Renal pelvis (tissue), 4 donors: ENCODE results near the gene ALG13. TPM values are rescaled to one million over a fixed set of nuclear protein-coding genes. Genes with fewer than 3 reads are reported as not detected.
"Not testable (repeated sequence)": the region's sequence is repeated elsewhere in the genome, so short reads cannot be mapped to it uniquely, and the experiment has no call there.

Experiments used
- DNase-seq: peaks from one replicate; pipeline ENCODE4 v3.0.0-alpha.2; 2013
- polyA plus RNA-seq, 3 donors: library from polyadenylated mRNA; unstranded; fragments of 120-200 nt; gene quantifications; one replicate each; pipeline ENCODE4 v1.2.1, GENCODE V29; 2013; ENCODE audit not compliant: insufficient read length in 3 of 3

The ALG13 gene
- polyA plus RNA-seq, 3 donors: 41.2 to 67.3 (median 66.9) TPM

- no peak for DNase-seq
Observed at GRCh38 chrX:111731351-111731750, 50.4 kb downstream of the ALG13 start.

GRCh38 chrX:111736571-111736970 lies 55.6 kb downstream of the ALG13 start:
- DNase-seq: no peak

GRCh38 chrX:111742018-111742417 lies 61.0 kb downstream of the ALG13 start:
- DNase-seq: no peak

- no peak for DNase-seq
Observed at GRCh38 chrX:111743316-111743715, 62.3 kb downstream of the ALG13 start.

- DNase-seq: no peak
Observed at GRCh38 chrX:111756486-111756885, 75.5 kb downstream of the ALG13 start.

GRCh38 chrX:111759686-111760085 lies 78.7 kb downstream of the ALG13 start:
- DNase-seq: no peak

GRCh38 chrX:111761578-111762135 lies 80.7 kb downstream of the ALG13 start:
- no peak for DNase-seq

GRCh38 chrX:111778591-111778990 lies 97.6 kb downstream of the ALG13 start:
- no peak for DNase-seq

GRCh38 chrX:111779582-111779981 lies 98.6 kb downstream of the ALG13 start:
- no peak for DNase-seq

- no peak for DNase-seq
Observed at GRCh38 chrX:111784667-111785066, 103.7 kb downstream of the ALG13 start.

- not testable (repeated sequence) for DNase-seq
Observed at GRCh38 chrX:111790054-111790453, 109.1 kb downstream of the ALG13 start.

Other genes starting within 250 kb of the ALG13 start
- gene SERTM2, start 169.5 kb upstream of the ALG13 start, polyA plus RNA-seq: under 1 TPM in 2 of 3 donors, not detected in 1; 0.03 to 0.05 TPM
- gene TRPC5OS, start 195.0 kb downstream of the ALG13 start, polyA plus RNA-seq: under 1 TPM; 0.16 to 0.17 (median 0.16) TPM